Measurements from ENCODE around the gene MEGF8.

MEGF8 gene

DNA sequence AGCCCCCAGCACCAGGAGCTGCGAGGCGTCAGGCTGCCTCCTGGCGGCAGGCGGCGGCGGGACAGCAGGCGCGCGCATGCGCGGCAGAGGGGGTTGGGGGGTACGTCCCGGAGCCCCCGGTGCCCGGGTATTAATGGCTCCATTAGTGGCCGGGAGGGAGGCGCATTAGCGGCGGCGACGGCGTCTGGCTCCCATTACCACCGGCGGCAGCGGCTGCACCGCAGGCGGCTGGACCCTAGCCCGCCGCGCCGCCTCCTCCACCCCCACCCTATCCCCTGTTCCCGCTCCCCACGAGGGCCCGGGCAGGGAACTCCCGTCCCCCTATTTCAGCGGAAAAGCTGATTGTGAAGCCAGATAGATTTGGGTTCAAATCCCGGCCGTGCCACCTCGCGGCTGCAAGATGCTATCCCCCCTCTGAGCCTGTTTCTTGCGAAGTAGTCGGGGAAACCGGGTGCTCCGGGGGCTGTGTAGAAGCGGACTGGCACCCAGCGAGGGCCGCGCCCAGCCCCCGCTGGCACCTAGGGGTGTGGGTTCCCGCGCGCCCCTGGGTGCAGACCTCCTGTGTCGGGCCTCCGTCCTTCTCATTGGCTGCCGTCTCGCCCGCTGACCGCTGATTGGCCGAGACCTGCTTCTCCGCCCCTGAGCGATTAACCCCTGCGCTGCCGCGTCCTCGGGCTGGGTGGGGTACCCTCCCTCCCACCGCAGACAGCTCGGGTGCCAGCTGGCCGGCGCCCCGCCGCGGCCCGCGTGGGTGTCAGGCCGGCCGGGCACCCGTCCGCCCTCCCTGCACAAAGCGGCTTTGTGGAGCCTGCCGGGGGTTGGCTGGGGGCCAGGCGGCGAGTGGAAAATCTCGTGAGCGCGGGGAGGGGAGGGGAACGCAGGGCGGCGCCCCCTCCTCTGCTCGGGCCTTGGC is 45.3 kb upstream of the MEGF8 start:
- TF ChIP-seq EP300 (IDR thresholded peaks at IDR 0.05; ENCODE audit: borderline replicate concordance) (peak; percentile 57; the same call in 1 of the 2 replicates), YY1 (IDR thresholded peaks at IDR 0.05; ENCODE audit: low read depth) (no peak), TCF12 (IDR thresholded peaks at IDR 0.05; ENCODE audit: low read depth) (peak; percentile 49), RAD21 (IDR thresholded peaks at IDR 0.05; ENCODE audit: low read depth) (peak; percentile 70), EGR1 (IDR thresholded peaks at IDR 0.05) (peak; percentile 94), TAF1 (IDR thresholded peaks at IDR 0.05; ENCODE audit: low read depth) (peak; percentile 58), ZBTB7A (IDR thresholded peaks at IDR 0.05; ENCODE audit: low read depth) (peak; percentile 81), NFIC (IDR thresholded peaks at IDR 0.05) (peak; percentile 87), CEBPB (IDR thresholded peaks at IDR 0.05) (no peak)
- TF ChIP-seq, protein P1, sequence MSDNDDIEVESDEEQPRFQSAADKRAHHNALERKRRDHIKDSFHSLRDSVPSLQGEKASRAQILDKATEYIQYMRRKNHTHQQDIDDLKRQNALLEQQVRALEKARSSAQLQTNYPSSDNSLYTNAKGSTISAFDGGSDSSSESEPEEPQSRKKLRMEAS (IDR thresholded peaks at IDR 0.05) = peak; percentile 45; the same call in 1 of the 2 replicates

DNA sequence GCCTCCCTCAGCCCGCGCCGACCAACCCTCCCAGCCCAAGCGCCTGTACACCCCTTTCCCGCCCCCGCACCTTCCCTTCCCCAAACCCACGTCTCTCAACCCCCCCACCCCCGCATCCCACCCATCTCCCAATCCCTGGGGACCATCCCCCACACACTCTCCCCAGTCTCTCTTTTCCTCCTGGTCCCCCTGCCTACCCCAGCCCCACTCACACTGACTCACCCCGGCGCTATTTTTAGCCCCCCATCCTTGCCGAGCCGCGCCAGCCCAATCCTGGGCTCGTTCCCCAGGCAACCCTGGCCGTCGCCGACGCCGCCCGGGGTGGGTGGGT is 44.7 kb upstream of the MEGF8 start:
- no peak for TF ChIP-seq EP300 (IDR thresholded peaks at IDR 0.05; ENCODE audit: borderline replicate concordance)
- no peak for TF ChIP-seq YY1 (IDR thresholded peaks at IDR 0.05; ENCODE audit: low read depth)
- TF ChIP-seq NFIC (IDR thresholded peaks at IDR 0.05) = no peak
- TF ChIP-seq FOXM1 (IDR thresholded peaks at IDR 0.05; ENCODE audit: borderline replicate concordance, low read depth) = no peak
- TF ChIP-seq TAF1 (IDR thresholded peaks at IDR 0.05; ENCODE audit: low read depth) = no peak
- TF ChIP-seq, protein P1 (IDR thresholded peaks at IDR 0.05) = no peak
- TF ChIP-seq RAD21 (IDR thresholded peaks at IDR 0.05; ENCODE audit: low read depth) = no peak
- TF ChIP-seq, protein P2, sequence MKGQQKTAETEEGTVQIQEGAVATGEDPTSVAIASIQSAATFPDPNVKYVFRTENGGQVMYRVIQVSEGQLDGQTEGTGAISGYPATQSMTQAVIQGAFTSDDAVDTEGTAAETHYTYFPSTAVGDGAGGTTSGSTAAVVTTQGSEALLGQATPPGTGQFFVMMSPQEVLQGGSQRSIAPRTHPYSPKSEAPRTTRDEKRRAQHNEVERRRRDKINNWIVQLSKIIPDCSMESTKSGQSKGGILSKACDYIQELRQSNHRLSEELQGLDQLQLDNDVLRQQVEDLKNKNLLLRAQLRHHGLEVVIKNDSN (IDR thresholded peaks at IDR 0.05) = no peak
- TF ChIP-seq ZBTB7A (IDR thresholded peaks at IDR 0.05; ENCODE audit: low read depth) = no peak; the same call in 1 of the 2 replicates
- no peak for TF ChIP-seq CEBPB (IDR thresholded peaks at IDR 0.05)
- TF ChIP-seq TEAD4 (IDR thresholded peaks at IDR 0.05) = no peak
- no peak; the same call in 1 of the 2 replicates for TF ChIP-seq TCF12 (IDR thresholded peaks at IDR 0.05; ENCODE audit: low read depth)
- TF ChIP-seq EGR1 (IDR thresholded peaks at IDR 0.05) = no peak
- TF ChIP-seq, protein P3, sequence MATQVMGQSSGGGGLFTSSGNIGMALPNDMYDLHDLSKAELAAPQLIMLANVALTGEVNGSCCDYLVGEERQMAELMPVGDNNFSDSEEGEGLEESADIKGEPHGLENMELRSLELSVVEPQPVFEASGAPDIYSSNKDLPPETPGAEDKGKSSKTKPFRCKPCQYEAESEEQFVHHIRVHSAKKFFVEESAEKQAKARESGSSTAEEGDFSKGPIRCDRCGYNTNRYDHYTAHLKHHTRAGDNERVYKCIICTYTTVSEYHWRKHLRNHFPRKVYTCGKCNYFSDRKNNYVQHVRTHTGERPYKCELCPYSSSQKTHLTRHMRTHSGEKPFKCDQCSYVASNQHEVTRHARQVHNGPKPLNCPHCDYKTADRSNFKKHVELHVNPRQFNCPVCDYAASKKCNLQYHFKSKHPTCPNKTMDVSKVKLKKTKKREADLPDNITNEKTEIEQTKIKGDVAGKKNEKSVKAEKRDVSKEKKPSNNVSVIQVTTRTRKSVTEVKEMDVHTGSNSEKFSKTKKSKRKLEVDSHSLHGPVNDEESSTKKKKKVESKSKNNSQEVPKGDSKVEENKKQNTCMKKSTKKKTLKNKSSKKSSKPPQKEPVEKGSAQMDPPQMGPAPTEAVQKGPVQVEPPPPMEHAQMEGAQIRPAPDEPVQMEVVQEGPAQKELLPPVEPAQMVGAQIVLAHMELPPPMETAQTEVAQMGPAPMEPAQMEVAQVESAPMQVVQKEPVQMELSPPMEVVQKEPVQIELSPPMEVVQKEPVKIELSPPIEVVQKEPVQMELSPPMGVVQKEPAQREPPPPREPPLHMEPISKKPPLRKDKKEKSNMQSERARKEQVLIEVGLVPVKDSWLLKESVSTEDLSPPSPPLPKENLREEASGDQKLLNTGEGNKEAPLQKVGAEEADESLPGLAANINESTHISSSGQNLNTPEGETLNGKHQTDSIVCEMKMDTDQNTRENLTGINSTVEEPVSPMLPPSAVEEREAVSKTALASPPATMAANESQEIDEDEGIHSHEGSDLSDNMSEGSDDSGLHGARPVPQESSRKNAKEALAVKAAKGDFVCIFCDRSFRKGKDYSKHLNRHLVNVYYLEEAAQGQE (IDR thresholded peaks at IDR 0.05; ENCODE audit: low read depth) = no peak
- no peak for TF ChIP-seq CREB1 (IDR thresholded peaks at IDR 0.05; ENCODE audit: low read depth)

DNA sequence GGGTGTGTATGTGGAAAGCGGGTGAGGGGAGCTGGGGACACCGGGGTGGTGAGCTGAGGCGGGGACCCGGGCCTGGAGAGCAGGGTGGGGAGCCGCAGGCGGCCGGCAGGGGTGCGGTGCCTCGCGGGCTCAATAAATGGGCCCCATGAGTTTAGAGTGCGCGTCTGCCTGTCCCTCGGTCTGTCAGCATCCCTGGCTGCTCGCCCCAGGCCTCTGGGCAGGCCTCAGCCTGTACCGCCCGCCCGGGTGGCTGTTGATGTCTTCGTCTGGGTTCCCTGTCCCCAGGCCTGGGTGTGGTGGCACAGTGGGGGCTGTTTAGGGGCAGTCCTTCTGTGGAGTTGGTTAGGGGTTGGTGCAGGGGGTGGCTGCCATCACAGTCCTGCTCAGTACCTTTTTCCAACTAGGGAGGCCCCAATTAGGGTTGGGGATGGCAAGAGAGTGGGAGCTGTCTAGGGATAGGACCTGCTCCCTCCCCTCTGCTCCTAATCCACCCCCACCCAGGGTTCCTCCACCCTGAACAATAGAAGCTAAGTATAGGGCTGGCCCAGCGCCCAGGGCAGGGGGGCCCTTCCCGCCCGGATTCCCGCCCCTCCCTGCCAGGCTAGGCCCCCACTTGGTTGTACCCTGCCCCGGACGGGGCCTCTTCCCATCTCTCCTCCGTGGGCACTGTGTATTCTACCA is 44.1 kb upstream of the MEGF8 start:
- TF ChIP-seq, protein P3 (IDR thresholded peaks at IDR 0.05; ENCODE audit: low read depth) = no peak
- TF ChIP-seq TCF12 (IDR thresholded peaks at IDR 0.05; ENCODE audit: low read depth) (no peak), EGR1 (IDR thresholded peaks at IDR 0.05) (no peak), TAF1 (IDR thresholded peaks at IDR 0.05; ENCODE audit: low read depth) (no peak), RAD21 (IDR thresholded peaks at IDR 0.05; ENCODE audit: low read depth) (no peak), NFIC (IDR thresholded peaks at IDR 0.05) (peak; percentile 66; the same call in 1 of the 2 replicates), FOXM1 (IDR thresholded peaks at IDR 0.05; ENCODE audit: borderline replicate concordance, low read depth) (no peak), CREB1 (IDR thresholded peaks at IDR 0.05; ENCODE audit: low read depth) (no peak), EP300 (IDR thresholded peaks at IDR 0.05; ENCODE audit: borderline replicate concordance) (peak; percentile 16; the same call in 1 of the 2 replicates), CEBPB (IDR thresholded peaks at IDR 0.05) (no peak), TEAD4 (IDR thresholded peaks at IDR 0.05) (no peak)
- TF ChIP-seq, protein P1 (IDR thresholded peaks at IDR 0.05) = no peak

DNA sequence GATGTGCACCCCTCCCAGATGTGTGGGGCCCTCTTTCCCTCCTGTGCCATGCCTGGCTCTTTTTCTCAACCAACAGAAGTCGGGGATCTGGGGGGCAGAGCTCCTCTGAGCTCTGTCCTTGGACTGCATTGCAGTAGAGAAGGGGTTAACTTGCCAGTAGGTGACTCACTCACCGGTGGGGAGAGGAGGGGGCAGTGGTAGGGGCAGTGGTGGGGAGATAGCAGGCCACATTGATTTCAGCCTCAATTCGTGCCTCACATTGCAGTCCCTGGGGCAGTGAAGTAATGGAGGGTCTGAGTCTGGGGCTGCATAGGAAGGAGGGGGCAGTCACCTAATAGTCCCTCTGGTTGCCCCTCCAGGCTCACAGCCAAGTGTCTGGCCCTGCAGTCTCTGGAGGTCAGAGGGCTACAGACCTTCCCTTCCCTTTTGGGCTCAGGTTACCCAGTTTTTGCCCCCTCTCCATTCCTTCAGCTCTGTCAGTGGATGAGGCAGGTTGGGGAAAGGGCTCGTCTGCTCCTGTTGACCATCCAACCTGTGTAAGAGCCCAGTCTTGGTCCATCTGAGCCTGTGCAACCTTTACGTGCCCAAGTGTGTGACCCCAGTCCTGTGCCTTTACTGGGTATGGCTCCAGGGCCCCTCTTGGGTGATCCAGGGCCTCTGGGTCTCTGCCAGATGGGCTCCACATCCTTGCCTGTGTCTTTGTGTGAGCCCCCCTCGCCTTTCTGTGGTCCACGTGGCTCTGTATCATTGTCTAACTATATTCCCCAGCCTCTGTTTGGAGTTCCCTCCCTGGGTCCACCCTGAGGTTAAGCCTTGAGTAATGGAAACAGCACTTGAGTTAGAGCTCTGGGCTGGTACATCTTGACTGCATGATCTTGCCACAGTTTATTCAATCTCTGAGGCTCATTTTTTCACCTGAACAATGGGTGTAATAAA is 43.3 kb upstream of the MEGF8 start:
- 0 out of 2 replicates have a peak, but pooled peaks have one; percentile 6 for TF ChIP-seq EP300 (IDR thresholded peaks at IDR 0.05; ENCODE audit: borderline replicate concordance)
- TF ChIP-seq FOXM1 (IDR thresholded peaks at IDR 0.05; ENCODE audit: borderline replicate concordance, low read depth) = no peak
- TF ChIP-seq, protein P2 (IDR thresholded peaks at IDR 0.05) = no peak
- TF ChIP-seq NFIC (IDR thresholded peaks at IDR 0.05) = no peak
- peak; percentile 69; the same call in 1 of the 2 replicates for TF ChIP-seq ZBTB7A (IDR thresholded peaks at IDR 0.05; ENCODE audit: low read depth)
- no peak for TF ChIP-seq CREB1 (IDR thresholded peaks at IDR 0.05; ENCODE audit: low read depth)
- TF ChIP-seq EGR1 (IDR thresholded peaks at IDR 0.05) = no peak
- TF ChIP-seq, protein P1 (IDR thresholded peaks at IDR 0.05) = no peak
- no peak for TF ChIP-seq TEAD4 (IDR thresholded peaks at IDR 0.05)
- no peak for TF ChIP-seq RAD21 (IDR thresholded peaks at IDR 0.05; ENCODE audit: low read depth)
- no peak; the same call in 1 of the 2 replicates for TF ChIP-seq TCF12 (IDR thresholded peaks at IDR 0.05; ENCODE audit: low read depth)
- TF ChIP-seq, protein P3 (IDR thresholded peaks at IDR 0.05; ENCODE audit: low read depth) = no peak

All from Ishikawa (cell line).